Kidney tubule cell (primary cell): ENCODE measurements around the gene ALG14.
"Not testable (repeated sequence)": the region's sequence is repeated elsewhere in the genome, so short reads cannot be mapped to it uniquely, and the experiment has no call there.

Experiments used
- DNase-seq: peaks from one replicate; pipeline ENCODE4 v3.0.0-alpha.2; 2018; ENCODE audit warnings: low spot score

The ALG14 gene

DNA sequence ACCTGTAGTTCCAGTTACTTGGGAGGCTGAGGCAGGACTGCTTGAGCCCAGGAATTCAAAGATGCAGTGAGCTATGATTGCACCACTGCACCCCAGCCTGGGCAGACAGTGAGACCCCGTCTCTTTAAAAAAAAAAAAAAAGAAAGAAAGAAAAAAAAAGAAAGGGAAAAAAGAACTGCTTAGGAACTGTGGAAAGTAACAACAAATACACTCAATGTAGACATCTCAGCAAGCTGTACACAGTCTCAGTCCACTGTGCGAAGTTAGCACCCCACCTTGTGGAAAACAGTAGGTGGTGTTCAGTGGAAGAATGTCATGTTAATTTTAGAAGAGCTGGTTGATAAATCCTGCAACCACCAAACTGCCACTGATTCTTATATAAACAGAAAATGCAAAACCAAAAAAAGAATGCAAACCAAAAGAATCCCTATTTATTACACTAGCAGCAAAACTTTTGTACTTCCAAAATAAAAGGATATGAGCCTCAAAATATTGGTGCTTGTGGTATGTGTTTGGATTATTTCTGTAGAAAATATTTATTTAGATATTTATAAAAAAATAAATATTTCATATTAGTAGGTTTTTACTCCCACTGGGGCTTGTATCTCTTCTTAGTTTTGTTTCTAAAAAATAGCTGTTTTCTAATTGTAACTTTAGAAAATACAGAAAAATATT lies 31.1 kb downstream of the ALG14 start:
- peak; percentile 84 for DNase-seq

DNA sequence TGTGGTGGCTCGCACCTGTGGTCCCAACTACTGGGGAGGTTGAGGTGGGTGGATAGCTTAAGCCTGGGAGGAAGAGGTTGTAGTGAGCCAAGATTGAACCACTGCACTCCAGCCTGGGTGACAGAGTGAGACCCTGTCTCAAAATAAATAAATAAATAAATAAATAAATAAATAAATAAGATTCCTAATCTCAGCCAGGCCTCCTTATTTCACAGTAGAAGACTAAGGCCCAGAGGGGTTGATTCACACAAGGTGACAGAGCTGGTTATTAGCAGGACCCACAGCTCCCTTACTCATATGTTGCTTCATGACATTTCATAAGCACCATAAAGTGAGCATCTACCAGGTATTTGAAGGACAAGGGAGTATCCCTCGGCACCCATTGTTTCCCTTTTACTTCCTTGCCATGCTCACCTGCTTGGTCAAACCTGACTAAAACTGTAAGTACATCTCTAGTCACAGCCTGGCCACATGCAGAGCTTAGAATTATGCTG lies 32.7 kb downstream of the ALG14 start:
- DNase-seq: peak; percentile 35

DNA sequence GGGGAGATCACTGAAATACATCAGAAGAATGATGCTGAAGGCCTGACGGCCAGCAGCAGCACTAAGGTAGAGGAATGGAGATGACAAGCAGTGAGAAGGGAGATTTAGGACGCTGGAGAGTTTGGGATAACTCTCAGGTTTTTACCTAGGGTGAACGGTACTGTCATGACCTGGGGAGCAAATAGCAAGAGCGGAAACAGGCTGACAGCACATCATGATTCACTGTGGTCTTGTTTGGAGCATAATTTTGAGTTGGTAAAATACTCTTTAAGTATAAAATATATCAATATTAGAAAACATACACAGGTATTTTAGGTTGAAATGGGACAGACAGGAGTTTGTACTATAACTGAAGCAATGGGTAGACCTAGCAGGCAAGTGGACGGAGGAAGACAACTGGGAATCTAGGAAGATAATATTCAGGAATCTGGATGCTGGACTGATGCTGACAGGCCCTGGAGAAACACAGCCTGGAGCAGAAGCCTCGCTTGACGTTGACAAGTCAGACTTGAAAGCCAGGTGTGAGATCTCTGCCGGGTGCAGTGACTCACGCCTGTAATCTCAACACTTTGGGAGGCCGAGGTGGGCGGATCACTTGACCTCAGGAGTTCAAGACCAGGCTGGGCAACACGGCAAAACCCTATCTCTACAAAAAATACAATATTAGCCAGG lies 33.3 kb downstream of the ALG14 start:
- DNase-seq: peak; percentile 31

DNA sequence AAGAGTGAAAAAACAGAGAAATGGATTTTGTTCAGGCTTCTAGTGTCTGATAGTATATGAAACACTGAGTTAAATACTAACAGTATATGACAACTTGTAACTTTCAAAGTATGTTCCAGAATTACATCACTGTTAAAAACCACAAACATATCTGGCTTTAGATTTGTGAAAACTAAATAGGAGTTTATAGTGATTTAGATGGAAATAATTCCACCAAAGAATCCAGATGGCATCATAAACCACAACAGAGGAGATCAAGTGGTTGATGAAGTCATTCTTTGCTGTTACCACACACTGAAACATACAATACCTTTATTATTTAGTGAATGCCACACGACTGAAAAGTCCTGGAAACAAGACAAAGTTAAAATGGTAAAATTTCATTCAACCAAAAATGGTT lies 37.2 kb downstream of the ALG14 start:
- DNase-seq: peak; percentile 89

DNA sequence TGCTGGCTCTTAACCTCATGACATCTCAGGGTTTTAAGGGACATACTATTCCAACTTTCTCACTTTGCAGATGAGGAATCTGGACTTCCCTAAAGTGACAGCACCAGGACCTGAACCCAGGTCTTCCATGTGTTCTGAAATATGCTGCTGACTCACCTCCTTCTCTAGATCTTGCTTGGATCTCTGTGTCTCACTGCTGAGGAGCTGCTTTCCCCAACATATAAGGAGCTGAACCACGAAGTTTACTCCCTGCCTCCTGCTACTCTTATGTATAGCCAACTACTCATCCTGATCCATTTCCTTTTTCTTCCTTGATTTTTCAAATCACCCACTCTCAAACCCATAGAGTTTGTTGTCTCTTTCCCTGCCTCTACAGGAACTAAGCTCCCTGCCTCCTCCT lies 38.2 kb downstream of the ALG14 start:
- DNase-seq: peak; percentile 58

DNA sequence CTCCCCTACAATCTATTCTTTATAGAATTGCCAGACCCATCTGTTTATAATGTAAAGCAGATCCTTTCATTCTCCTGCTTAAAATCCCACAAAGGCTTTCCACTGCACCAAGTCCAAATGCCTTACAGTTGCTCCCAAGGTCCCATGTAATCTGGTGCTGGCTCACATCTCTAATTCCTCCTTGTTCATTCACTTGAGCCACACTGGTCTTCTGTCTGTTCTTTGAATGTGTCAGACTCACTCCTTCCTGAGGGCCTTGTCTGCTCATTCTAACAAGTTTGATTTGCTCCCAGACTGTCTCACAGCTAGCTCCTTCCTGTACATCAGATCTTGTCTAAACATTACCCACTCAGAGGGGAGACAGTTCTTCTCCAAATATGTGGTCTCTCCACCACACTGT lies 38.9 kb downstream of the ALG14 start:
- DNase-seq: peak; percentile 41

- no peak for DNase-seq
These were observed 43.2 kb downstream of the ALG14 start for GRCh38 chr1:95029532-95029931.

GRCh38 chr1:95028954-95029353 lies 43.8 kb downstream of the ALG14 start:
- DNase-seq: no peak

GRCh38 chr1:95027046-95027445 lies 45.7 kb downstream of the ALG14 start:
- no peak for DNase-seq

DNA sequence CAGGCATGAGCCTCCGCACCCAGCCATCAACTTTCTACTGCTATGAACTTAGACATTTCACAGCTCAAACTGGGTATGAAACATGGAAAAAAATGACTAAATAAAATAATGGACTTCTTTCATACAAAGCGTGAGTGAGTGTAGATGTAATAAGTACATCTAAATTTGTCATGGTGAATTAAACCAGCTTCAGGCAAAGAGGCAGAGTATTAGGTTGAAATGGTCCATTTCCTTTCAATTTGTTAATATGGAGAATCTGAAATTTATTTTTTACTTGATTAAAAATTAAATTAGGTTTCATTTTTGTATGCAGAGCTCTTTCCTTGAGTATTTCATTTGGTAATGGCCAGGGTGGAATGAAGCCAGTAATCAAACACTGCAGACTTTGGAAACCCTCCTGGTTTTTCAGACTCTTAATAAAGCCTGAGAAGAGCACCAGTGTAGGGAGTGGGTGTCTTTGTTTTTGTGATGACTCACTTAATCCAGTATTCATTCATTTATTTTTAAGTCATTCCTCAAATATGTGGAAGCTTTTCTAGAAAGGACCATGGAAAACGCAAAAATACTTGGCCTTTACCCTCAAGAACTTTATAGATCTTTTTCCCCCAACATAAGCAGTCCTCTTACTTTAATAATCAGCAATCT lies 49.2 kb downstream of the ALG14 start:
- peak; percentile 65 for DNase-seq

- no peak for DNase-seq
These were observed 50.2 kb downstream of the ALG14 start for GRCh38 chr1:95022644-95022926.

DNA sequence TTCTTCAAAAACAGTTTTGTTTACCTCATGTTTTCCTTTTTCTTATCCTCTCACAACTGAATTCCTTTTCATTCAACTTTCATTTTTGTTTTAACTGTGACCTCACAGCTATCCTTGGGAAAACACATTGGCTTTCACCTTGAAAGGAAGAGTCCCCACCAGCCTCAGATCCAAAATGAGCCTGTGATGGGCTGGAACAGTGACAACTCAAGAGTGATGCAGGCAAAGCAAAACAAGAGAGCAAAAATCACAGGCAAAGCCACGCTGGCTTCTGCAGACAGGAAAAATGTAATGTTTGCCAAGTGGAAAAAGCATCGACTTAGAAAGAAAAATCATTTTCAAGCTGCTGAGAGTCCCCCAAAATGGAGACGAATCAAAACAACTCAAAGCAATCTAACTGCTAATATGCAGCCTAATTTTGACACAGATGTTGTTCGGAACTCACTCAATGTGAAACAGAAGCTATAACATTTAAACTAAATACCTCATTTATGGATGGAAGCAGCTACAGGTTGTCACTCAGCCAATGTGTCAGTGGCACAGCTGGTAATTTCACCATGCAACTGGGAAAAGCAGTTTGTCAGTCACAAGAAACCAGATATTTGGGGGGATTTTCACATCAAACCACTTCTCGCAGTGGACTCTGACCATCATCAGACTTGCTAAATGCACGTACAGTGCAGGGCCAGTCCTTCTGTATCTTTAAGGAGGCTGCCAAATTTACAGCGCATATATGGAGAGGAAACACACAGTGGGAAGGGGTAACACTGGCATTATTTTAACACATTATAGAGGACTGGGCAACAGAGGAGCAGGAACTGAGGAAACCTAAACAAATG lies 50.7 kb downstream of the ALG14 start:
- DNase-seq: no peak

DNA sequence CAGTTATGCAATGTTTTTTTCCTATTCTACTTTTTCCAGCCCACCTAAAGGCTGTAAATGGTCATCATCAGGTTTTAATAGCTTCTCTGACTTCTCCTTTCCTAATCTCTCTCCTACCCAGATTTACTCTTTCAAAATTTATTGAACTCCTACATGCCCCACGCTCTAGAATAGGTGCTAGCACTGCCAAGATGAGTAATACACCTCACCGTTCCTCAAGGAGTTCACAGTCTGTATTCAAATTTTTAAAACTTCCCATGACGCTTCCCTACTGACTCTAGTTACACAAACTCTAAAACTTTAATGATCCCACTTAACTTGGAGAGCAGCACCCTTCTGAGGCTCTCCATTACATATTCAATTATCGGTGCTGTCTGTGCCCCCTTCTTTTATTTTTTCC lies 51.6 kb downstream of the ALG14 start:
- DNase-seq: peak; percentile 50

DNA sequence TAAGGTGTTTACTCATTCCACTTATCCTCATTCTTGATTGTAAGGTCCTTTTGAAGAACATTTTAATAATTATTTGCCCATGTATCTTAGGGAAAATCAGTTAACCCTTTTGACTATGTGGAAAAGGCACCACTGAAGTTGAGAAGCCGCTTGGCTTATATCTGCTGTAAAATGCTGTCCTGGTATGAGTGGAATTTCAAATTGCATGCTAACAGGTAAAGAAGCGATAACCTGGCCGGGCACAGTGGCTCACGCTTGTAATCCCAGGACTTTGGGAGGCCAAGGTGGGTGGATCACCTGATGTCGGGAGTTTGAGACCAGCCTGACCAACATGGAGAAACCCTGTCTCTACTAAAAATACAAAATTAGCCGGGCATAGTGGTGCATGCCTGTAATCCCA lies 53.3 kb downstream of the ALG14 start:
- not testable (repeated sequence) for DNase-seq

- DNase-seq: peak; percentile 80
These were observed 54.0 kb downstream of the ALG14 start for GRCh38 chr1:95018602-95019369.

DNA sequence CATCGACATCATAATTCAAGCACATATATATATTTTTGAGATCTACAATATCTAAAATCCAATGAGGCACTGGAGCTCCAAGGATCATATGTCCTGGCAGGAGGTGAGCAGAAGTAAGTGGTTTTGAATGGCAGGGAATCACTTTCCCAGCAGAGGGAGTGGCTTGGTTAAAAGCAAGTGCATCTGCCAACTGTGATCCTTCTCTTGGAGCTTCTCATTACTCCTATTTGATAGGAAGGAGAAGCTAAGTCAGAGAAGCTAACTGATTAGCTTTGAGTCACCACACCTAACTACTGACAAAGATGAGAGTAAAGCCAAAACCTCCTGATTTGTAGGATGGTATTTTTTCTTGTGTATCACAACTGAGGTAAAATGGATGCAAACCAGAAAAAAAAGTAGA lies 55.0 kb downstream of the ALG14 start:
- DNase-seq: peak; percentile 50

DNA sequence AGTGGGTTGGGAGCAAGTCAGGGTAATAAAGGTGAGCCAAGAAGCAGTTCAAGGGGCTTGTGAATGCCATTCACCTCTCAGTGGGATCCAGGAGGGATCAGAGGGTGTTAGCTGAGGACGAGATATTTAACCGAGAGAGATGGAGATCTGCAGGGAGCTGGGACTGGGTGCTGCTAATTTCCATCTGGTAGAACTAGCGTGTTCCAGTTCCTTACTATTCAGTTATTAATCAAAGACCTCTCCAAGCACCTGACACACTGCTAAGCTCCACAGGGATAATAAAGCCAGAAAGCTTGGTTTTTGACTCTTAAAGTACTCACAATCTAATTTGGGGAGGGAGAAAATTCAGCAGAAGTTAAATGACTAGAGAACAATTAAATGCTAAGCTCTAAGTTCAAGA lies 57.7 kb downstream of the ALG14 start:
- DNase-seq: no peak

GRCh38 chr1:95013950-95014574 lies 58.7 kb downstream of the ALG14 start:
- peak; percentile 52 for DNase-seq

DNA sequence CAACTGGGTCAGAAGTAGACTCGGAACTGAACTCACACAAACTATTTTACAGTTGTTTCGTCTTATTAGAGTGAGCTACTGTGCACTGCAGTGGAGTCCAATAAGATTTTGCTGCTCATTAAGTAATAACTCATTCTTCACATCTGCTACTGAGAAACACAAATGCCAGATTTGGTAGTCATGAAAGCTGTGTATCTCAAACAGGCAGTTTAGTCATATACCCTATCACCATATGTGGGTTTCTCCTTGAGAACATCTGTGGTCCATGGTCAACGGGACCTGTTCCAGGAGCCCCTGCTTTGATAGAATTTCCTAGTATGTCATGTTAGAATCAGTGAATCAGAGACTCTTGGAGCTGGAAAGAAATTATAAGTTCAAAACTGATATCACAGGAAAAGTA lies 60.4 kb downstream of the ALG14 start:
- no peak for DNase-seq

DNA sequence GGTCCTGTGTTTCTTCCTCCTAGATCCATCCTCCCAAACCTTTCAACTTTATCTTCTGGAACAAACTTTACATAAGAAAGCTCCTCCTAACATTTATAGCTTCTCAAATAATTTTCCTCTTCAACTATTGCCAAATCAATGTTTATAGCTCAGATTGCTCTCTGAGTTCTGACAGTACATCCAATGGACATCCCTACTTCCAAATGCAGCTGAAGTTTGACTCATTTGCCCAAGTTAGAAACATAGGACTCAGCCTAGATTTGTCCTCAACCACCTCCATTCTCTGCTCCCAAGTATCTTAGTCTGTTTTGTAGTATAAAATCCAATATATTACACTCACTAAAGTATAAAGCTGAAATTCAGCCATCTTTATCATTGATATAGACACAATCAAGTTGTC lies 62.6 kb downstream of the ALG14 start:
- no peak for DNase-seq

DNA sequence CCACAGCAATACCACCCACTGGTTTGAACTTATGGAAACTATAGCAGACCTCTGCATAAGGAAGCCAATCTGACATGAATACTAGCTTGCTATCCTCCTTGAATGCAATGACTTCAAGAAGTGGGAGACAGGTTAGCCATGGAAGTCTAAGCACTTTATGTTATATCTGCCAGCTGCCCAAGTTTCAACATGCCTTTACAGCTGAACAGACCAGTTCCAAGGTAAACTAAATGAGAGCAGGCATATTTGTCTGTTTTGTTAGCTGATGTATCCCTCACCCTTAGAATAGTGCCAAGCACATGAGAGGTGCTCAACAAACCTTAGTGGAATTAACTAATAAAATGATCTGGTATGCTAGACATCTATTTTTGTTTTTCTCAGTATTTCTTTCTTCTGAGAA lies 65.1 kb downstream of the ALG14 start:
- no peak for DNase-seq
